HepG2 (cell line): ENCODE results near the gene HKDC1. TPM values are rescaled to one million over a fixed set of nuclear protein-coding genes. Genes with fewer than 3 reads are reported as not detected.

Experiments
- CREM ChIP-seq, 2 experiments: sonication (generic) in 1 of 2; formaldehyde crosslinking in 1 of 2; IDR thresholded peaks; 2 replicates each; pipeline versions ENCODE4 v1.4.0 to v1.6.1; 2016 to 2020; ENCODE audit warnings: antibody characterized with exemption in 1 of 2, mild to moderate bottlenecking in 1 of 2, missing genetic modification reagents in 1 of 2
- MBNL3 ChIP-seq: fragments of 250-450 bp; sonication (Bioruptor Pico); conservative IDR thresholded peaks from 2 replicates; pipeline ENCODE4 v1.8.0; 2022; ENCODE audit warnings: mild to moderate bottlenecking, inconsistent platforms
- PITX1 ChIP-seq: sonication (generic); formaldehyde crosslinking; IDR thresholded peaks from 2 replicates; pipeline ENCODE4 v1.5.1; 2020; ENCODE audit warnings: mild to moderate bottlenecking, missing genetic modification reagents
- TEF ChIP-seq: sonication (generic); formaldehyde crosslinking; IDR thresholded peaks from 2 replicates; pipeline ENCODE4 v1.5.0; 2020; ENCODE audit warnings: missing genetic modification reagents
- THYN1 ChIP-seq: sonication (generic); formaldehyde crosslinking; IDR thresholded peaks from 2 replicates; pipeline ENCODE4 v1.8.1; 2023; ENCODE audit warnings: low read depth, mild to moderate bottlenecking, moderate library complexity, missing genetic modification reagents, borderline replicate concordance
- YEATS4 ChIP-seq: sonication (generic); formaldehyde crosslinking; IDR thresholded peaks from 2 replicates; pipeline ENCODE4 v1.4.0; 2020; ENCODE audit warnings: missing genetic modification reagents, borderline replicate concordance
- ZBTB33 ChIP-seq: sonication (generic); formaldehyde crosslinking; IDR thresholded peaks from 2 replicates; pipeline ENCODE4 v1.4.0; 2020; ENCODE audit warnings: missing genetic modification reagents
- ZNF335 ChIP-seq: sonication (generic); formaldehyde crosslinking; IDR thresholded peaks from 2 replicates; pipeline ENCODE4 v1.4.0; 2020; ENCODE audit warnings: missing genetic modification reagents
- ZNF652 ChIP-seq: IDR thresholded peaks from 2 replicates; pipeline ENCODE4 v1.6.1; 2016; ENCODE audit warnings: low read depth, borderline replicate concordance
- ZNF800 ChIP-seq: sonication (generic); formaldehyde crosslinking; IDR thresholded peaks from 2 replicates; pipeline ENCODE4 v1.4.0; 2020; ENCODE audit warnings: missing genetic modification reagents
- ZNF879 ChIP-seq: sonication (generic); formaldehyde crosslinking; IDR thresholded peaks from 2 replicates; pipeline ENCODE4 v1.8.1; 2023; ENCODE audit warnings: missing genetic modification reagents
- ZSCAN9 ChIP-seq: IDR thresholded peaks from 2 replicates; pipeline ENCODE4 v1.6.1; 2016; ENCODE audit warnings: borderline replicate concordance
- polyA plus RNA-seq, 8 experiments: library from polyadenylated mRNA; depleted of rRNA in 3 of 8; stranded (reverse) in 7 of 8; unstranded in 1 of 8; fragments of >200 nt; fragmentation: Illumina TruSeq in 4 of 8; extraction: Trizol in 4 of 8; gene quantifications; 2 replicates each; pipeline versions ENCODE4 v1.2.1 to v1.2.3, GENCODE V29; 2011 to 2016; ENCODE audit warnings: low read depth in 4 of 8, missing spikeins in 1 of 8, mixed read lengths in 1 of 8; ENCODE audit not compliant: insufficient read depth in 1 of 8
- total RNA-seq, 5 experiments: library from RNA; depleted of rRNA; stranded (reverse); fragments of >200 nt; fragmentation: Illumina TruSeq; extraction: Trizol; gene quantifications; 2 replicates each; pipeline ENCODE4 v1.2.3, GENCODE V29; 2016; ENCODE audit warnings: low read depth in 1 of 5
- TF ChIP-seq, protein P1 (sequence below): sonication (generic); formaldehyde crosslinking; IDR thresholded peaks from 2 replicates; pipeline ENCODE4 v1.4.0; 2020; ENCODE audit warnings: missing genetic modification reagents, mild to moderate bottlenecking, borderline replicate concordance
- TF ChIP-seq, protein P2 (sequence below): sonication (generic); formaldehyde crosslinking; IDR thresholded peaks from 2 replicates; pipeline ENCODE4 v1.4.0; 2020; ENCODE audit warnings: mild to moderate bottlenecking, missing genetic modification reagents, borderline replicate concordance

HKDC1 gene
- total and polyA plus RNA-seq, 2 of the 13 experiments (the other 11 are each of a cell fraction or from before 2014, with no cell fraction given): 8.1 to 12.4 TPM

DNA sequence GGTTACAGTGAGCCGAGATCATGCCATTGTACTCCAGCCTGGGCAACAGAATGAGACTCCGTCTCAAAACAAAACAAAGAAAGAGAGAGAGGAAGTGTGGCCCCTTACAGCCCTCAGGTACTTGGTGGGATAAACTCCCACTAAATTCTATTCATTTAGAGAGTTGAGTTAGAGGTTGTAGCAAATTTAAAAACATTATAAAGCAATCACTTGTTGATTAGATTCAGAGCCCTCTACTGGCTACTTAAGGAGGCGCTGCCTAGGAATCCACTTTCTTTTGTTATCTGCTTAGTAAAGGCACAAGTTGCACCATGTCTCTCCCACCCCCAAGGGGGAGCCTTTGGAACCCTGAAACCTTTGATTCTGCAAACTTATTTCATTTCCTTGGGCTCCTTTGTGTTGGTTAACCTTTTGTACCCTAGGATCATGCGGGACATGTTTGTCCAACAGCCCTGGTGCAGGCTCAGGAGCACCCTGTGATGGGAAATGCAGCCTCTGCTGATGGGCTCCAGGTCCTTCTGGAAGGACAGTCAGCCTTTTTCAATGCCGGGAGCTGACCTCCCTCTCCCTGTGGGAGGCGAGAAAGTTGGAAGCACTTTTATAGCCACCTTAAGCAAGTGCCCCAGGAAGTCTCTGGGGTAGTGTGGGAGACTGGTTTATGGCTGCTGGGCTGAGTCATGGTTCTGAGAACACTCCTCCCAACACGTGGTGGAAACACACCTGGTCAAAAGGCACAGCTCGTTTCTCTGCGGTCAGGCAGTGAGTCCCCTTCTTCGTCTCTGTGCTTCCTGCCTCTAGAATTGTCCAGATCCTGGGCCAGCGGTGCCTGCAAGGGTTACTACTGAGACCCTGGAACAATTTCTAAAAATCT, 2.3 kb downstream of the HKDC1 start (continued):
- no peak; the same call in 1 of the 2 replicates for TF ChIP-seq ZBTB33
- no peak for TF ChIP-seq ZNF800 (CRISPR knock-in tag)
- no peak for TF ChIP-seq TEF (CRISPR knock-in tag)
- TF ChIP-seq PITX1 (CRISPR knock-in tag): peak; percentile 40; the same call in 1 of the 2 replicates
- peak; percentile 45; the same call in 1 of the 2 replicates for TF ChIP-seq ZNF335 (CRISPR knock-in tag)
- TF ChIP-seq ZNF652 (CRISPR knock-in tag): no peak
- TF ChIP-seq ZSCAN9 (CRISPR knock-in tag): no peak
- TF ChIP-seq CREM (IDR thresholded peaks at IDR 0.05): peak; percentile 0; the same call in 1 of the 2 replicates
- TF ChIP-seq CREM (CRISPR knock-in tag; IDR thresholded peaks at IDR 0.05): no peak
- no peak for TF ChIP-seq MBNL3 (CRISPR knock-in tag)
- no peak for TF ChIP-seq THYN1
- no peak for TF ChIP-seq ZNF879 (CRISPR knock-in tag)
- TF ChIP-seq, protein P1, sequence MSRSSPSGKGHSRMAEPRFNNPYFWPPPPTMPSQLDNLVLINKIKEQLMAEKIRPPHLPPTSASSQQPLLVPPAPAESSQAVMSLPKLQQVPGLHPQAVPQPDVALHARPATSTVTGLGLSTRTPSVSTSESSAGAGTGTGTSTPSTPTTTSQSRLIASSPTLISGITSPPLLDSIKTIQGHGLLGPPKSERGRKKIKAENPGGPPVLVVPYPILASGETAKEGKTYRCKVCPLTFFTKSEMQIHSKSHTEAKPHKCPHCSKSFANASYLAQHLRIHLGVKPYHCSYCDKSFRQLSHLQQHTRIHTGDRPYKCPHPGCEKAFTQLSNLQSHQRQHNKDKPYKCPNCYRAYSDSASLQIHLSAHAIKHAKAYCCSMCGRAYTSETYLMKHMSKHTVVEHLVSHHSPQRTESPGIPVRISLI (CRISPR knock-in tag): no peak
- TF ChIP-seq, protein P2, sequence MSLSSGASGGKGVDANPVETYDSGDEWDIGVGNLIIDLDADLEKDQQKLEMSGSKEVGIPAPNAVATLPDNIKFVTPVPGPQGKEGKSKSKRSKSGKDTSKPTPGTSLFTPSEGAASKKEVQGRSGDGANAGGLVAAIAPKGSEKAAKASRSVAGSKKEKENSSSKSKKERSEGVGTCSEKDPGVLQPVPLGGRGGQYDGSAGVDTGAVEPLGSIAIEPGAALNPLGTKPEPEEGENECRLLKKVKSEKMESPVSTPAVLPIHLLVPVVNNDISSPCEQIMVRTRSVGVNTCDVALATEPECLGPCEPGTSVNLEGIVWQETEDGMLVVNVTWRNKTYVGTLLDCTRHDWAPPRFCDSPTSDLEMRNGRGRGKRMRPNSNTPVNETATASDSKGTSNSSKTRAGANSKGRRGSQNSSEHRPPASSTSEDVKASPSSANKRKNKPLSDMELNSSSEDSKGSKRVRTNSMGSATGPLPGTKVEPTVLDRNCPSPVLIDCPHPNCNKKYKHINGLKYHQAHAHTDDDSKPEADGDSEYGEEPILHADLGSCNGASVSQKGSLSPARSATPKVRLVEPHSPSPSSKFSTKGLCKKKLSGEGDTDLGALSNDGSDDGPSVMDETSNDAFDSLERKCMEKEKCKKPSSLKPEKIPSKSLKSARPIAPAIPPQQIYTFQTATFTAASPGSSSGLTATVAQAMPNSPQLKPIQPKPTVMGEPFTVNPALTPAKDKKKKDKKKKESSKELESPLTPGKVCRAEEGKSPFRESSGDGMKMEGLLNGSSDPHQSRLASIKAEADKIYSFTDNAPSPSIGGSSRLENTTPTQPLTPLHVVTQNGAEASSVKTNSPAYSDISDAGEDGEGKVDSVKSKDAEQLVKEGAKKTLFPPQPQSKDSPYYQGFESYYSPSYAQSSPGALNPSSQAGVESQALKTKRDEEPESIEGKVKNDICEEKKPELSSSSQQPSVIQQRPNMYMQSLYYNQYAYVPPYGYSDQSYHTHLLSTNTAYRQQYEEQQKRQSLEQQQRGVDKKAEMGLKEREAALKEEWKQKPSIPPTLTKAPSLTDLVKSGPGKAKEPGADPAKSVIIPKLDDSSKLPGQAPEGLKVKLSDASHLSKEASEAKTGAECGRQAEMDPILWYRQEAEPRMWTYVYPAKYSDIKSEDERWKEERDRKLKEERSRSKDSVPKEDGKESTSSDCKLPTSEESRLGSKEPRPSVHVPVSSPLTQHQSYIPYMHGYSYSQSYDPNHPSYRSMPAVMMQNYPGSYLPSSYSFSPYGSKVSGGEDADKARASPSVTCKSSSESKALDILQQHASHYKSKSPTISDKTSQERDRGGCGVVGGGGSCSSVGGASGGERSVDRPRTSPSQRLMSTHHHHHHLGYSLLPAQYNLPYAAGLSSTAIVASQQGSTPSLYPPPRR (CRISPR knock-in tag): 0 out of 2 replicates have a peak, but pooled peaks have one; percentile 9
- TF ChIP-seq YEATS4 (CRISPR knock-in tag): no peak
